Measurements from ENCODE around the gene IRF4.

IRF4 gene

GRCh38 chr6:382883-383810 lies 8.4 kb upstream of the IRF4 start:
- DNase-seq: no peak

- no peak for DNase-seq
Observed at GRCh38 chr6:383856-384255, 7.7 kb upstream of the IRF4 start.

- DNase-seq: no peak
Observed at GRCh38 chr6:384898-385297, 6.7 kb upstream of the IRF4 start.

GRCh38 chr6:385614-386013 lies 5.9 kb upstream of the IRF4 start:
- DNase-seq: no peak

- no peak for DNase-seq
Observed at GRCh38 chr6:386688-387266, 4.8 kb upstream of the IRF4 start.

- no peak for DNase-seq
Observed at GRCh38 chr6:387293-387741, 4.2 kb upstream of the IRF4 start.

- no peak for DNase-seq
Observed at GRCh38 chr6:388202-388903, 3.2 kb upstream of the IRF4 start.

- DNase-seq: no peak
Observed at GRCh38 chr6:389143-389542, 2.4 kb upstream of the IRF4 start.

- DNase-seq: peak; percentile 56
Observed at GRCh38 chr6:389622-390021, 1.9 kb upstream of the IRF4 start.

- peak; percentile 41 for DNase-seq
Observed at GRCh38 chr6:390914-391558, 516 bp upstream of the IRF4 start.

- DNase-seq: no peak
Observed at GRCh38 chr6:392441-393390, 1.2 kb downstream of the IRF4 start.

GRCh38 chr6:393391-394221 lies 2.1 kb downstream of the IRF4 start:
- no peak for DNase-seq

- DNase-seq: no peak
Observed at GRCh38 chr6:394641-395289, 3.2 kb downstream of the IRF4 start.

- DNase-seq: no peak
Observed at GRCh38 chr6:395432-396125, 4.0 kb downstream of the IRF4 start.

- no peak for DNase-seq
Observed at GRCh38 chr6:396126-396520, 4.6 kb downstream of the IRF4 start.

- no peak for DNase-seq
Observed at GRCh38 chr6:397056-397455, 5.5 kb downstream of the IRF4 start.

- DNase-seq: no peak
Observed at GRCh38 chr6:397604-398003, 6.1 kb downstream of the IRF4 start.

GRCh38 chr6:398065-398464 lies 6.5 kb downstream of the IRF4 start:
- no peak for DNase-seq

GRCh38 chr6:398558-399078 lies 7.1 kb downstream of the IRF4 start:
- no peak for DNase-seq
